Effector CD8-positive, alpha-beta T cell (primary cell): ENCODE measurements around the gene AMBRA1.
"Not testable (repeated sequence)": the region's sequence is repeated elsewhere in the genome, so short reads cannot be mapped to it uniquely, and the experiment has no call there.

ENCODE experiments used
- DNase-seq: peaks from one replicate; lab custom pipeline; 2025; lab: John Stamatoyannopoulos, UW

AMBRA1 gene

DNA sequence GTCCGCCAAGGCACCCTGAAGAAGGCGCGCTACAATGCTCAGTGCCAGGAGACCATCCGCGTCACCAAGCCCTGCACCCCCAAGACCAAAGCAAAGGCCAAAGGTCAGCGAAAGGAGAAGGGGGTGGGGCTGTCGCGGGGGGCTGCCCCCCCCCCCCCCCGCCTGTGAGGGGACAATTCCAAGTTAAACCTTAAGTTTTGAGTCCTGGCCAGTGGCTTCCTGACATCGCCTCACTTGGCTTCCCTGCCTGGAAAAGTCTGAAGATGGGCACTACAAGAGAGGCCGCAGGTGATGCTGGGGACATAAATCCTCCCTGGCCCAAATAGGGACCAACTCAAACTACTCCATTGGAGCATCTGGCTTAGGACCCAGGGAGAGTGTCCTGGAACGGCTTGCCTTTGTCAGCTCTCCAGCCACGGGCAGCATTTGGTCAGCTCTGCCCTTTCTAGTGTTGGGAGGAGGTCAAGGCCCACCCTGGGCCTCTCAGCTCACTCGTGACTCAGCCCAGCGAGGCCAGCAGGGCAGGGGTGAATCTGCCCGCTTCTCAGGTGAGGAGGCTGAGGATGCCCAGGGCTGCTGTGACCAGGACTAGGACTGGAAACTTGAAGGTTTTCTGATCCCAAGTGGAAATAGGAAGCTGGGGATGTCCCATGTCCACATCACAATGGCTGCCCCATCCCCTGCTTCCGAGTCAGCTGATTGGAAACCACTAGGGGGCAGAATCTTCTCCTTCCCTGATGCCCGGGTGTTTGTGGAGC is 211.0 kb downstream of the AMBRA1 start:
- DNase-seq: no peak

DNA sequence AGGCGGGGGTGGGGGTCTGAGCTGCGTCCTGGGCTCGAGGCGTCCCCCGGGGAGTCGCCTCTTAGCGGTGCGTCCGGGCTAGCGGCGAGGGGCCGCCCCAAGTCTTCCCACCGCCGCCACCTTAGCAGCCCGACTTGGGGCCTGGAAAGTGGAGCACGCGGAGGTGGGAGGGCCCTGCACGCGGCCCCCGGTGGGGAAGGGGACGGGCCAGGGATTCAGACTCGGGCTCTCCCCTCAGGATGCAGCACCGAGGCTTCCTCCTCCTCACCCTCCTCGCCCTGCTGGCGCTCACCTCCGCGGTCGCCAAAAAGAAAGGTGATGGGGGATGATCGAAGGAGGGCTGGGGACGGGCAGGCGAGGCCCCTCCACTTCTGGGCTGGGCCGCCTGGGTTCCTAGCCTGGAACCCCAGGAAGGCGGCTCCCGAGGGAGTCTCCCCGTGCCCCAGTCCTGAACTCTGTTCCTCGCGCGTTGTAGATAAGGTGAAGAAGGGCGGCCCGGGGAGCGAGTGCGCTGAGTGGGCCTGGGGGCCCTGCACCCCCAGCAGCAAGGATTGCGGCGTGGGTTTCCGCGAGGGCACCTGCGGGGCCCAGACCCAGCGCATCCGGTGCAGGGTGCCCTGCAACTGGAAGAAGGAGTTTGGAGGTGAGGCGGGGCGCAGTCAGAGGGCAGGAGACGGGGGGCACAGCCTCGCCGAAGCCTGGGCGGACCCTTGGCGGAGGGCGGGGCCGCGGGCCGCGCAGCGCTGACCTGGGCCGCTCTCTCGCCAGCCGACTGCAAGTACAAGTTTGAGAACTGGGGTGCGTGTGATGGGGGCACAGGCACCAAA is 211.8 kb downstream of the AMBRA1 start:
- no peak for DNase-seq

DNA sequence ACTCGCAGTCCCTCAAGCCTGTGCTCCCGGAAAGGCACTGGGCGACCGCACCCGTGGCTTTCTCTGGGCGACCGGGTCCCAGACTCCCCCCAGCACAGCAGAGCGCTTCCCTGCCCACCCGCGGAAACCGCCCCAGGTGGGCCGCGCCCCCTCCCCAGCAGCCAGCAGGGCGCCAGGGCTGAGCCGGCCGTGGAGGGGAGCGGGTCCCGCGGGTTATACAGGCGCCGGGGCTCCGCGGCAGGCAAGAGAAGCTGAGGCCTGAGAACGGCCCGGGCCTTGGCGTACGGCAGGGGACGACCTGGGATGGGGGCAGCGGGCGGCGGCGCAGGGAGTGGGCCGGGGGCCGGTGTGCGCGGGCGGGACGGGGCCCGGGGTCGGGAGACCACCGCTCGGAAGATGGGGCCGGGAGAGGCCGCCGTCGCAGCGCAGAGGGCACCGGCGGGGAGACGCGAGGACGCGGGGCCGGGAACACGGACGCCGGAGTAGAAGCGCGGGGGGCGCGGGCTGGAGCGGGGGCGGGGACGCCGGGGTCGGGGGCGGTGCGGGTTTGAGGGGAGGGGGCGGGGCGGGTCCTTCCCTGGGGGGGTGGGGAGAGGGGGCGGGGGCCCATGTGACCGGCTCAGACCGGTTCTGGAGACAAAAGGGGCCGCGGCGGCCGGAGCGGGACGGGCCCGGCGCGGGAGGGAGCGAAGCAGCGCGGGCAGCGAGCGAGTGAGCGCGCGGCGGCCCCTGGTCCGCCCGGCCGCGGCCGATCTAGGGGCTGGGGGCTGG is 212.6 kb downstream of the AMBRA1 start, which contains the start of gene MDK:
MDK (plus strand) TSS at position 622 of the 771 bp plus-strand sequence. CDS start 389 bp downstream, outside the sequence.
- no peak for DNase-seq

DNA sequence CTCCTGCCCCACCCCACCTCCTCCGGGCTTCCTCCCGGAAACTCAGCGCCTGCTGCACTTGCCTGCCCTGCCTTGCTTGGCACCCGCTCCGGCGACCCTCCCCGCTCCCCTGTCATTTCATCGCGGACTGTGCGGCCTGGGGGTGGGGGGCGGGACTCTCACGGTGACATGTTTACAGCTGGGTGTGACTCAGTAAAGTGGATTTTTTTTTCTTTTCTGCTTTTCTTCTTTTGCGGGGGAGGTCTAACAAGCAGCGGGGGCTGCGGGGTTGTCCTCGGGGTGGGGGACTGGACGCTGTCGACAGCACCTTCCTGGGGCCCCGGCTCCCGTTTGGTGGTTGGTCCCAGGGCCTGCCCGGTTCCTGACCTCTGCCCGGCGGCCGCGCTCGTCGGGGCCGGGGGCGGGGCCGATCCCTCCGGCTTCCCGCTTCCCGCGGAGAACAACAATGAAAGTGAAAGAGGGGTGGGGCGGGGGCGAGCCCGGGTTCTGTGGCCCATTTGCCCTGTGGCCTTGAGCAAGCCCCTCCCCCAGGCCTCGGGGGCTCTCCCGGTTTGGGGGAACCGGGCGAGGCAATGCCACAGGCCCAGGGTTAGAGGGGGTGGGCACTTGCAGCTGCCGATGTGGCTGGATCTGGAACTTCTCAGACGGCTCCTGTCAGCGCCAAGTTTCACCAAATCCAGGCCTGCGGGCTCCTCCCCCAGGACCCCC is 213.3 kb downstream of the AMBRA1 start:
- peak; percentile 27 for DNase-seq

DNA sequence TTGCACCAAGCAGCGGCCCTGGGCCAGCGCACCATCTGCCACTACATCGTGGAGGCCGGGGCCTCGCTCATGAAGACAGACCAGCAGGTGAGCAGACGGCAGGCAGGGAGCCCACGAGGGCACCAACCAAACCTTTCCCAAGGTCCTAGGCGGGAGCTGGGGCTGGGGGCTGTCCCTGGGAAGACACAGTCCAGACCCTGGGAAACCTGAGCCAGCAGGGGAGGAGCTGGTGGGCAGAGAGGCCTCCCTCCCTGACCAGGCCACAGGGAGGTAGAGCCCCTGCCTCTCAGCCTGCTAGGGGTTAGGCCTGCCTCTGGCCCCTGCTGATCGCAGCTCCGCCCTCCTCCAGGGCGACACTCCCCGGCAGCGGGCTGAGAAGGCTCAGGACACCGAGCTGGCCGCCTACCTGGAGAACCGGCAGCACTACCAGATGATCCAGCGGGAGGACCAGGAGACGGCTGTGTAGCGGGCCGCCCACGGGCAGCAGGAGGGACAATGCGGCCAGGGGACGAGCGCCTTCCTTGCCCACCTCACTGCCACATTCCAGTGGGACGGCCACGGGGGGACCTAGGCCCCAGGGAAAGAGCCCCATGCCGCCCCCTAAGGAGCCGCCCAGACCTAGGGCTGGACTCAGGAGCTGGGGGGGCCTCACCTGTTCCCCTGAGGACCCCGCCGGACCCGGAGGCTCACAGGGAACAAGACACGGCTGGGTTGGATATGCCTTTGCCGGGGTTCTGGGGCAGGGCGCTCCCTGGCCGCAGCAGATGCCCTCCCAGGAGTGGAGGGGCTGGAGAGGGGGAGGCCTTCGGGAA is 214.1 kb downstream of the AMBRA1 start:
- DNase-seq: not testable (repeated sequence)

DNA sequence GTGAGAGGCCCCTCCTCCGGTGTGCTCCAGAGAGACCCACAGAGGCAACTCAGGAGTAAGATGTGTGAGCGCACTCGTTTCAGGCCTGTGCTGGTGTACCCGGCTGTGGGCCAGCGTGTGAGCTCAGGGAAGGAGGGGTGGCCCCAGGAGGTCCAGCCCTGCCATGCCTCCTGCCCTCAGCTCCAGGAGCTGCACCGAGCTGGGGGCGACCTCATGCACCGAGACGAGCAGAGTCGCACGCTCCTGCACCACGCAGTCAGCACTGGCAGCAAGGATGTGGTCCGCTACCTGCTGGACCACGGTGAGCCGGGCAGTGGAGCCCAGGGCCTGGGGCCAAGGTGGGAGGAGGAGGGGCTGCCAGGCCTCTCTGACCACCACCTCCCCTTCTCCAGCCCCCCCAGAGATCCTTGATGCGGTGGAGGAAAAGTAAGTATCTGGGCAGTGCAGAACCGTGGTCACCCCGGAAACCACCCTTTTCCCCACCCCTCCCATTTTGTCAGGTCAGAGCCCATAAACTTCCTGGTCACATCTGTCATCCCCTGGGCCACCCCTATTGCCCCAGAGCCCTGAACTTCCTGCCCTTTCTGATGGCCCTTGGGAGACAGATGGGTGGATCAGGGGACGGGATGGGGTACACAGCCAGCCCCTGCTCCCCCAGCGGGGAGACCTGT is 214.9 kb downstream of the AMBRA1 start:
- no peak for DNase-seq

DNA sequence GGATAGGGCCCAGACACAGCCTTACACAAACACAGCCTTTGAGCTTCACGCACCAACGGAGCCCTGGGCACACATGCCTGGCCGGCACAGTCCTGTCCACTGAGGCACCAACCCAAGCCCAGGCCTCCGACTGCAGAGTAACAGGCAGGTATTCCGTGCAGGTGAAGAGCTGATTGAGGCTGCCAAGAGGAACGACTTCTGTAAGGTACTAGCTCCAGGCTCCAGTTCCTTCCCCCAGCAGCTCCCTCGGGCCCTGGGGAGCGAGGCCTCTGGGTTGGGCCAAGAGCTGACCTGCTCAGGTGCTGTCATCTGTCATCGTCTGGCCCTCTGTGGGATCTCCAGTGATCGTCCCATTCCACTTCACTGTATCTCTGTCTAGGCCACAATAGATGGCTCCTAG is 215.5 kb downstream of the AMBRA1 start:
- no peak for DNase-seq

DNA sequence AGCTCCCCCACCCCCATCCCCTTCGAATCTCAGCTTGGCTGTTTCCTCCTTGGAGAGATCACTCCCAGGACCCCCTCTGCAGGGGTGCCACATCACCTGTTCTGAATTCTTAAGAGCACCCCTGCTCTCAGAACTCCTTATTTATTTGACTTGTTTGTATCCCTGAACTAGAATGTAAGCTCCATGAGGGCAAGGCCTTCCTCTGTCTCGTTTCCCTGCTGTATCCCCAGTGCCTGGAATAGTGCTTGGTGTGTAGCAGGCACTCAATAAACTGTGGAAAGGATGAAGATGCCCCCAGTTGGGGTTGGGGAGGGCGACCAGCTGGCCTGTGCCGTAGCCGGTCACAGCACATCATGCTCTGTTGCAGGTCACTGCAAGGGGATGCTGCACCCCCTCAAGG is 216.0 kb downstream of the AMBRA1 start:
- no peak for DNase-seq

DNA sequence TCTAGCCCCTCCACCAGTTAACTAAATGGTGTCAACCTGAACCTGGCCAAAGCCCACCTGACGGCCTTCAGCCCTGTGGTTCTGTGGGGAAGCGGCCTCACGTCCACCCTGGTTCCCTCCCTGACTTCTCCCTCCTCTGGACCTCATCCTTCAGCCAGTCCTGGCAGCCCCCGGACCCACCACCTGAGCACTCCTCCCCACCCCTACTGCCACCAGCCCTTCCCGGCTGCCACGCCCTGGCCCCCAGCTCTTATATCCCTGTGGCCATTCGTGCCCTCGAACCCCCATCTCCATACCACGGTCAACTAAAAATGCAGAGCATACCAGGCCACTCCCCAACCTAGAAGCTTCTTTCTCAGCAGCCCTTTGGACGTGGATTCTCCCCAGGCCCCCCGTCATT is 216.5 kb downstream of the AMBRA1 start:
- DNase-seq: no peak

DNA sequence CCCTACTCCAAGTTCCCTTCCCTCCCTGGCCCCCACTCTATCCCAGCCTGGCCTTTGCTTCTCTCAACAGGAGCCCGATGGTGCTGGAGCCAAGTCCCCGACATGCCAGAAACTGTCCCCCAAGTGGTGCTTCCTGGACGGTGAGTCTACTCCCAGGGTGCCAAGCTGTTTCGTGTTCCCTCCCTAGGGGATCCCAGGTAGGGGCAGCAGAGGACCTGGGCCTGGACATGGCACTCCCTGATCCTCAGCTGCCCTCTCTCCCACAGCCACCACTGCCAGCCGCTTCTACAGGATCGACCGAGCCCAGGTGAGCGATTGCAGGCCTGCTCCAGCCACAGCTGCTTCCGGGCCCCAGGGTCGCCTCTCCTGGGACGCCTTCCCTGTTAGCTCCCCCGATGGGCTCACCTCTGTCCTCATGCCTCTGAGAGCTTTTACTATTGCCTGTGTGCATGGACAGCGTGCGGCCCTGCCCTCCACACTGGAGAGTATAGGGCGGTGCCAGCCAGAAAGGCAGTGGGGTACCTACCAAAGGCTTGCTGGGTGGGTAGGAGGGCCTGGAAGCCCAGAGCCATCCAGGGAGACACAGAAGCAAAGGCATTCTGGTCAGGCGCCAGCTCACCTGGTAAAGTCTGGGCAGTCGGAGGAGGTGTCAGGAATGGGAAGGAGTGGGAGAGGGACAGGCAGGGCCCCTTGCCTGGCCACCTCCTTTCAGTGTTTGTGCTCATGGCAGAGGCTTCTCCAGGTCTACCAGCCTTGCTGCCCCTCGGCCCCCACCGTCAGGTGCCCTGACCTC is 217.4 kb downstream of the AMBRA1 start:
- no peak for DNase-seq

DNA sequence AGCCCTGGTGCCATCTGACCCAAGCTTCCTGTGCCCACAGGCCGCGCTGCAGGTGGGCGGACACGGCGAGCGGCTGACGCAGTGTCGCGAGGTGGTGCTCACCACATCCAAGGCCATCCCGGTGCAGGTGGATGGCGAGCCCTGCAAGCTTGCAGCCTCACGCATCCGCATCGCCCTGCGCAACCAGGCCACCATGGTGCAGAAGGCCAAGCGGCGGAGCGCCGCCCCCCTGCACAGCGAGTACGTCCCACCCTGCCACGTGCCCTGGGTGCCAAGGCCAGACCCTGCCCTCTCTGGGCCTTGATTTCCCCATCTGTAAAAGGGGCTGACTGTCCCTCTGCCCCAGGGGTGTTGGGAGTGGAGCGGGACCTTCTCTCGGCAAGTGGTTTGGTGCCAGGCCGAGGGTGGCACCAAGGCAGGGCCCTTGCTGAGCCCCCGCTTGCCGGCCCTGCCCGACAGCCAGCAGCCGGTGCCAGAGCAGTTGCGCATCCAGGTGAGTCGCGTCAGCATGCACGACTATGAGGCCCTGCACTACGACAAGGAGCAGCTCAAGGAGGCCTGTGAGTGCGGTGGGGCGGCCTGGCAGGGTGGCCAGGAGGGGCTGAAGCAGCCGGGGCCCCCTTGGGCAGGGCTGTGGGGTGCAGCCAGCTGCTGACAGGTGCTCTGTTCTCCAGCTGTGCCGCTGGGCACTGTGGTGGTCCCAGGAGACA is 218.3 kb downstream of the AMBRA1 start:
- DNase-seq: no peak

DNA sequence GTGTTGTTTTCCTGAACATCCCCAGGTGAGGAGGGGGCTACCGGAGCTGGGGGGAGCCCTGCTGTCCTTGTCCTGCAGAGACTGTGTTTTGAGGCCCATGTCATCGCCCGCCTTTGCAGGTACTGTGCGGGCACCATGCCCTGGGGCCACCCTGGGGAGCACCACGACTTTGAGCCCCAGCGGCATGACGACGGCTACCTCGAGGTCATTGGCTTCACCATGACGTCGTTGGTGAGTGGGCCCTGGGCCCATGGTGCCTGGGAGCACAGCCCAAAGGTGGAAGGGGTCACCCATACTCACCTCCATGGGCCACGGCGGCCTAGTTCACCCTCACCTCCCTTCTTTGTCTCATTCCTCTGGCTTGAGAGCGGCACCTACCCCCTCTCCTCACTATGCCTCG is 219.0 kb downstream of the AMBRA1 start:
- DNase-seq: no peak

DNA sequence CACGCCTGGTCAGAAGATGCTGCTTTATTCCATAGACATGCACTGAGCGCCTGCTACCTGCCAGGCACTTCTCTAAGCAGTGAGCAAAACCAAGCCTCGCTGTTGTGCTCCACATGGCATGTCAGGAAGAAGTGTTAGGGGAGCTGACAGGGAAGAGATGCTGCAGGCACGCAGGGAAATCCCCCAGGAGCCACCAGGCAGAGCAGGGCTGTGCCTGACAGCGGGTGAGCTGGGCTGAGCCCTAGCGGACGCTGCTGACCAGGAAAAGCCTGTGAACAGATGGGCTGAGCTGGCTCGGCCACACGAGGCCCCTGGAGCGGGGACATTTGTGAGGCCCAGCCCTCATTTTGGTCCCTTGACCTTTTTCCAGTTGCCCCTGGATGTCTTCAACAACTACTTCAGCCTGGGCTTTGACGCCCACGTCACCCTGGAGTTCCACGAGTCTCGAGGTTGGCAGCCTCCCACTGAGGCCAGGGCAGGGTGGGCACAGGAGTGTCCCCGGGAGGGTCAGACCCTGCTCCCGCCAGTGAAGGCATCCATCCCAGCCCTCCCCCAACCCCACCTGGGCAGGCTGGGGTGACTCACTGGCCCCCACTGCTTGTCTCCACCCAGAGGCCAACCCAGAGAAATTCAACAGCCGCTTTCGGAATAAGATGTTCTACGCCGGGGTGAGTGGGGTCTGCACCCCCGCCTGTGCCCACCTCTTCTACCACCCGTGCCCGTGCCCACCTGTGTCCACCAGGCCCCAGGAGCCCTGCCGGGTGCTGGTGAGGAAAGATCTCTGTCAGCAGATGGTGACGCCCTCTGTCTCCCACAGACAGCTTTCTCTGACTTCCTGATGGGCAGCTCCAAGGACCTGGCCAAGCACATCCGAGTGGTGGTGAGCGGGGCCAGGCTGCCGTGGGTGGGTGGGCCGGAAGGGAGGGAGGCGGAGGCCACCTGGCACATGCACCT is 219.8 kb downstream of the AMBRA1 start:
- no peak for DNase-seq

DNA sequence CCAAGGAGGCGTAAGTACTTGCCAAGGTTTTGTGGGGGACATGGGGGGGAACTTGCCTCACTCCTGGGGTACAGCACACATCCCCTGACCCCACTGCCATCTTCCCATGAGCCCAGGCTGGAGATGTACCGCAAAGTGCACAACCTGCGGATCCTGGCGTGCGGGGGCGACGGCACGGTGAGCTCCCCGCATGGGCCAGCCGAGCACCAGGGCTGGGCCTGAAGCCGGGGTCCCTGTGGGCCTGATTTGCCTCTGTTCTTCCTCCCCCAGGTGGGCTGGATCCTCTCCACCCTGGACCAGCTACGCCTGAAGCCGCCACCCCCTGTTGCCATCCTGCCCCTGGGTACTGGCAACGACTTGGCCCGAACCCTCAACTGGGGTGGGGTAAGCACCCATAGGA is 221.3 kb downstream of the AMBRA1 start:
- not testable (repeated sequence) for DNase-seq

DNA sequence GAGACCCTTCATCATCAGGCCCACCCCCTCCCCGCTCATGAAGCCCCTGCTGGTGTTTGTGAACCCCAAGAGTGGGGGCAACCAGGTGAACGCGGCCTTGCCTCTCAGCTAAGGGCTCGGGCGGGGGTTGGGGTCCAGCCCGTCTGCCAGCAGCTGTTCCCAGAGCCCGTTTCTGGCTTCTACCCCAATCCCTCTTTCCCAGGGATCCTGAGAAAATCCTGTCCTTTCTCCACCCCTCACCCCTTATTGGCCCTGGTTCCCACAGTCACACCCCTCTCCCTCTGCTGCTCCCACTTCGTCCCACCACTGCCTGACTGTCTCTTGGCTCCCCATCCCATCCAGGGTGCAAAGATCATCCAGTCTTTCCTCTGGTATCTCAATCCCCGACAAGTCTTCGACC is 221.7 kb downstream of the AMBRA1 start:
- DNase-seq: no peak

DNA sequence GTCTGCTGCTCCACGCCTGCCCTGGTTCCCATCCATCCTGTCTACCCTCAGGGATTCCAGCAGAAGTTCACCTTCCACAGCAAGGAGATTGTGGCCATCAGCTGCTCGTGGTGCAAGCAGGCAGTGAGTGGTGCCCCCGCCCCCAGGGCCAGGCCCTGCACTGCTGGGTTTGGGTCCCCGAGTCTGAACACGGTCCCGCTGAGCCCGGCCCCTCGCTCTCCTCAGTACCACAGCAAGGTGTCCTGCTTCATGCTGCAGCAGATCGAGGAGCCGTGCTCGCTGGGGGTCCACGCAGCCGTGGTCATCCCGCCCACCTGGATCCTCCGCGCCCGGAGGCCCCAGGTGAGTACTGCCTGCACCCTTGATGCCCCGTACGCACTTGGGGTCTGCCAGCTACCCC is 222.6 kb downstream of the AMBRA1 start:
- DNase-seq: not testable (repeated sequence)

DNA sequence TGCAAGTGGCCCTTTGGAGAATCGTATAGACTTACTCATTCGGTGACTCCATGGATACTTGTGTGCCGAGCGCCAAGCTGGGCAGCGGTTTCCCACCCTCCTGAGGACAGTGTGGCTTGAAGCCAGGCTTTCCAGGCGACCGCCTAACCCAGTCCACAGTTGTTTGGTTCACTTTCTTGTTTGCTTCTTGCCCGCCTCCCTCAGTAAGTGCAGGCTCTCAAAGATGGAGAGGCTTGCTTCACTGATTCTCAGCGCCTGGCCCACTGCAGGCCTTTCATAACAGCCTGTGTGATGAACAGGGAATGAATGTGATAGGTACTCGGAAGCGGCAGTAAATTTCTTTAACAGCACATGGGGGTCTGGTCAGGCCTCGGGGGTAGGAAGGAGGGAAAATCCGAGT is 223.6 kb downstream of the AMBRA1 start:
- no peak for DNase-seq
